Activated CD8-positive, alpha-beta memory T cell treated with anti-CD3 and anti-CD28 coated beads for 48 hours (primary cell): Measurements from ENCODE around the gene TAS2R10.

ENCODE experiments used
- DNase-seq, 3 experiments: peaks; one replicate each; pipeline ENCODE4 v3.0.0-alpha.2; 2020; ENCODE audit warnings: low read depth in 2 of 3, low spot score in 2 of 3

TAS2R10 gene

DNA sequence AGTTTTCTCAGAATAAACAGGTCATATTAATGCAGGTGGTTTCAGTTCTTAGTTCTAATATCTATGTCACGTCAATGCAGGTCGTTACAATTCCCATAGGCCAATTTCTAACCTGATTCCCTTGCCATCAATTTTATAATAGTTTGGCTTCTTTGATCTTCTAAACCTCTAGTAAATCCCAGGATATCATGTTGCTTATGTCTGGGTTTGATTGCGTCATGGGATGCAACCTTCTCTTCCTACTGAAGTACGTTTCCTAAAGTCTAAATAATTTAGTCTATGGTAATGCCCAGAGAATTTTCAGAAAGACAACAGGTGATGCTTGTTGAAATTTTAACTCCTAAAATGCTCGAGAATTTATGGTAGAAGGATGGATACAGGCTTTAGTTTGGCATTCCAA lies 42.9 kb downstream of the TAS2R10 start:
- DNase-seq = no peak

DNA sequence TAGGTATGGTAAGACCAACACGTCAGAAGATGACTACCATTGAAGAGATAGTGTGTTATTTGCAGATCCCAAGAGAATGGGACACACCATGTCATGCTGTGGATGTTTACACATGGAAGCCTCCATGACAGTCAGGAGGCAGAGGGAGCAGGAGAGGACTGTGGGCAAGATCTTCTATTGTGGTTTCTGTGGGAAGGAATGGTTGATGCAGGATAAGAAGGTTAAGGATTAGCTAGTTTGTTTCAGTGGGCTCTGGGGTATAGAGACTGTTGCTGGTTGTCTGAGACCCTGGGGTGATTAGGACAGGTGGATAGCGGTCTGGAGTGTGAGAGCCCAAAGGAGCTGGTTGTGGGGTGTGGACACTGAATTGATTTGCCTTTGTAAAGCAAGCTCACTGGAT lies 47.1 kb downstream of the TAS2R10 start:
- no peak for DNase-seq
